OCI-LY7 (cell line): ENCODE data around the gene NPC2. TPM values are rescaled to one million over a fixed set of nuclear protein-coding genes. Genes with fewer than 3 reads are reported as not detected.

Experiments used
- BruUV-seq: library from RNA; stranded (reverse); fragments of 400-500 nt; replicated peaks from 2 replicates; lab custom pipeline; 2021; lab: Mats Ljungman, UMichigan
- CTCF ChIA-PET: fragments of 300-600 bp; sonication (Branson Sonifier 250); formaldehyde crosslinking; loops from one replicate; lab custom pipeline; 2022; ENCODE audit warnings: antibody characterized with exemption; ENCODE audit not compliant: unreplicated experiment; lab: Charles Lee
- POLR2A ChIA-PET: fragments of 300-600 bp; sonication (Branson Sonifier 250); formaldehyde crosslinking; loops from one replicate; lab custom pipeline; 2022; ENCODE audit warnings: antibody characterized with exemption; lab: Charles Lee
- DNase-seq: peaks from one replicate; pipeline ENCODE4 v3.0.0-alpha.2; 2015; ENCODE audit warnings: low spot score
- H2AFZ ChIP-seq: fragments of 200-600 bp; sonication (generic), shearing (Covaris generic); 2 replicates; pipeline ENCODE4 v1.6.1; 2014; ENCODE audit warnings: mild to moderate bottlenecking, antibody characterized with exemption, low read length, moderate library complexity
- H3K27ac ChIP-seq: fragments of 200-600 bp; sonication (generic); 2 replicates; pipeline ENCODE4 v1.5.1; 2014; ENCODE audit warnings: mixed run types, low read depth, mild to moderate bottlenecking, moderate library complexity, low read length, inconsistent platforms; ENCODE audit not compliant: poor library complexity, severe bottlenecking
- H3K36me3 ChIP-seq: fragments of 200-600 bp; sonication (generic); 2 replicates; pipeline ENCODE4 v1.6.1; 2014; ENCODE audit warnings: mild to moderate bottlenecking, antibody characterized with exemption, low read length, moderate library complexity, mixed read lengths; ENCODE audit not compliant: insufficient read depth
- H3K4me1 ChIP-seq: fragments of 200-600 bp; sonication (generic); 2 replicates; pipeline ENCODE4 v1.5.1; 2014; ENCODE audit warnings: mild to moderate bottlenecking, low read length; ENCODE audit not compliant: insufficient read depth, poor library complexity, severe bottlenecking
- H3K4me2 ChIP-seq: fragments of 200-600 bp; sonication (generic); 2 replicates; pipeline ENCODE4 v1.6.1; 2014; ENCODE audit warnings: mild to moderate bottlenecking, low read length
- H3K4me3 ChIP-seq: fragments of 200-600 bp; sonication (generic); 2 replicates; pipeline ENCODE4 v1.5.1; 2014; ENCODE audit warnings: mild to moderate bottlenecking, low read depth, low read length; ENCODE audit not compliant: poor library complexity, severe bottlenecking
- H3K79me2 ChIP-seq: fragments of 200-600 bp; sonication (generic); 2 replicates; pipeline ENCODE4 v1.6.1; 2016; ENCODE audit warnings: low read depth, mild to moderate bottlenecking, low read length, moderate library complexity, mixed read lengths; ENCODE audit not compliant: insufficient read depth
- H3K9me2 ChIP-seq: fragments of 200-600 bp; sonication (generic); 2 replicates; pipeline ENCODE4 v1.6.1; 2016; ENCODE audit warnings: mild to moderate bottlenecking, low read length, mixed read lengths; ENCODE audit not compliant: insufficient read depth
- H3K9me3 ChIP-seq: fragments of 200-600 bp; sonication (generic); 2 replicates; pipeline ENCODE4 v1.6.1; 2014; ENCODE audit warnings: mild to moderate bottlenecking, mixed run types, low read length, mixed read lengths
- H4K20me1 ChIP-seq: fragments of 200-600 bp; sonication (generic); 2 replicates; pipeline ENCODE4 v1.6.1; 2014; ENCODE audit warnings: mild to moderate bottlenecking, antibody characterized with exemption, low read length, moderate library complexity, mixed read lengths; ENCODE audit not compliant: insufficient read depth
- EZH2phosphoT487 ChIP-seq: fragments of 200-600 bp; sonication (generic); IDR thresholded peaks from 2 replicates; pipeline ENCODE4 v1.6.1; 2018; ENCODE audit warnings: low read depth, borderline replicate concordance, mild to moderate bottlenecking, mixed run types, antibody characterized with exemption, low read length, moderate library complexity, mixed read lengths
- intact Hi-C: fragments of 100-400 bp; cut with micrococcal nuclease; formaldehyde crosslinking; loops from one replicate; pipeline ENCODE4 v1.10.0; 2022; ENCODE audit not compliant: unreplicated experiment
- total RNA-seq, 2 experiments: library from RNA; depleted of rRNA in 1 of 2; stranded (reverse); fragments of >200 nt in 1 of 2; shearing (Covaris generic) in 1 of 2; gene quantifications; 2 replicates each; pipeline ENCODE4 v1.2.3, GENCODE V29; 2014 to 2022
- TF ChIP-seq, protein P1 (sequence below): fragments of 200-600 bp; sonication (generic); conservative IDR thresholded peaks from 2 replicates; pipeline ENCODE4 v1.5.1; 2014; ENCODE audit warnings: mild to moderate bottlenecking, antibody characterized with exemption, low read length, moderate library complexity, mixed read lengths

The NPC2 gene
- total RNA-seq, 2 experiments from 2014 or later, result 37.8 to 80.8 TPM

DNA sequence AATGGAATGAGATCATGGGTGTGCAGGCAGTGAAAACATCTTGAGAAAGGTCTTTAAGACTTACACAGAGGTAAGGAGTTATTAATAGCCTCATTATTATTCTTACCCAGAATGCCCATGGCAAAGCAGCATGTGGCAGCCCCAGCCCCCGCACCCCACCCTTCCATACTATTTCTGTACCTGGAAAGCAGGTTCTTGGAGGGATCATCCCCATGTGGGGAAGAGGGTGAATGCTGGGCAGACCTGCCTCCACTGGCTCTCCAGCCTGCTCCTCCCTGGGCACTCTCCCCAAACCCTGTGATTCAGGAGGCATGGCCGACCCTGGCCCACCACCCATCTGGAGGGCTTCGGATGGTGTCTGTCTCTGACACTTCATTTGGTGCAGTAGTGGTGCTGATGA, 28.3 kb downstream of the NPC2 start:
- Histone ChIP-seq H4K20me1 (no peaks in the 10 kb centered on the region), H3K4me2 (no peak overlapping the region), H3K9me3 (no peaks in the 10 kb centered on the region), H3K4me1 (no peaks in the 10 kb centered on the region), H2AFZ (no peak overlapping the region), H3K4me3 (no peak overlapping the region), H3K27ac (no peak overlapping the region), H3K36me3 (no peaks in the 10 kb centered on the region), H3K9me2 (no peaks in the 10 kb centered on the region), H3K79me2 (no peaks in the 10 kb centered on the region)
- intact Hi-C loops, result no loop called here
- CTCF ChIA-PET, result no interaction called here
- TF ChIP-seq, protein P1, sequence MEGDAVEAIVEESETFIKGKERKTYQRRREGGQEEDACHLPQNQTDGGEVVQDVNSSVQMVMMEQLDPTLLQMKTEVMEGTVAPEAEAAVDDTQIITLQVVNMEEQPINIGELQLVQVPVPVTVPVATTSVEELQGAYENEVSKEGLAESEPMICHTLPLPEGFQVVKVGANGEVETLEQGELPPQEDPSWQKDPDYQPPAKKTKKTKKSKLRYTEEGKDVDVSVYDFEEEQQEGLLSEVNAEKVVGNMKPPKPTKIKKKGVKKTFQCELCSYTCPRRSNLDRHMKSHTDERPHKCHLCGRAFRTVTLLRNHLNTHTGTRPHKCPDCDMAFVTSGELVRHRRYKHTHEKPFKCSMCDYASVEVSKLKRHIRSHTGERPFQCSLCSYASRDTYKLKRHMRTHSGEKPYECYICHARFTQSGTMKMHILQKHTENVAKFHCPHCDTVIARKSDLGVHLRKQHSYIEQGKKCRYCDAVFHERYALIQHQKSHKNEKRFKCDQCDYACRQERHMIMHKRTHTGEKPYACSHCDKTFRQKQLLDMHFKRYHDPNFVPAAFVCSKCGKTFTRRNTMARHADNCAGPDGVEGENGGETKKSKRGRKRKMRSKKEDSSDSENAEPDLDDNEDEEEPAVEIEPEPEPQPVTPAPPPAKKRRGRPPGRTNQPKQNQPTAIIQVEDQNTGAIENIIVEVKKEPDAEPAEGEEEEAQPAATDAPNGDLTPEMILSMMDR, result no peak
- TF ChIP-seq EZH2phosphoT487, result no peak
- BruUV-seq, result no TSS peak
- DNase-seq, result no peak
- POLR2A ChIA-PET, result no interaction called here

DNA sequence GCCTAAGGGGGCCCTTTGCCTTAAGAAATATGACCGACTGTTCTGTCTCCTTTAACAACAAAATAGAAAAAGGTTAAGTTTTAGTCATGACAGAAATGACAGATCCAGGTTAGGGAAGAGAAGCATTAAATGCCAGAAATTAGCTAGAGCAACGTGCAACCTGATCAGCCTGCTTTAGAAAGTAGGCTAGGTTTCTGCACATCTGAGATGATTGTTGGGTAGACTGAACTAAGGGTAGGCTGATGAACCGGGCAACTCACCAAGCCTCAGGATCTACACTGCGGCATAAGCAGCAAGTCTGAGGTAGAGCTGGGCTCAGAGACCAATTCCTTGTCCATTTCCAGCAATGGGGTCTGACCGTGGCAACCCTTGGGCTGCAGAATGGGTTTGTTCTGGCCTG, 29.4 kb downstream of the NPC2 start:
- ChIA-PET POLR2A (interaction anchor here (0.5 kb wide), 1 partner anchor 278 kb away, joined by 4 read pairs; no protein-coding TSS in a partner anchor), CTCF (no interaction called here)
- H3K4me2 ChIP-seq, result no peak overlapping the region
- H2AFZ ChIP-seq, result no peak overlapping the region
- no peak overlapping the region for H3K27ac ChIP-seq
- no TSS peak for BruUV-seq
- intact Hi-C loops, result no loop called here
- no peak for TF ChIP-seq EZH2phosphoT487
- TF ChIP-seq, protein P1, result no peak
- no peaks in the 10 kb centered on the region for H3K9me3 ChIP-seq
- H3K4me3 ChIP-seq, result no peak overlapping the region
- H3K36me3 ChIP-seq, result no peaks in the 10 kb centered on the region
- no peaks in the 10 kb centered on the region for H3K79me2 ChIP-seq
- H3K4me1 ChIP-seq, result no peaks in the 10 kb centered on the region
- no peaks in the 10 kb centered on the region for H4K20me1 ChIP-seq
- DNase-seq, result no peak
- H3K9me2 ChIP-seq, result no peaks in the 10 kb centered on the region

GRCh38 chr14:74462993-74463392, 30.1 kb downstream of the NPC2 start:
- Histone ChIP-seq H3K79me2 (no peaks in the 10 kb centered on the region), H3K9me2 (no peaks in the 10 kb centered on the region), H2AFZ (no peak overlapping the region), H4K20me1 (no peaks in the 10 kb centered on the region), H3K36me3 (no peaks in the 10 kb centered on the region), H3K9me3 (no peaks in the 10 kb centered on the region), H3K27ac (no peak overlapping the region), H3K4me3 (no peak overlapping the region), H3K4me2 (no peak overlapping the region), H3K4me1 (no peaks in the 10 kb centered on the region)
- intact Hi-C loops, result no loop called here
- no peak for DNase-seq
- ChIA-PET CTCF (no interaction called here), POLR2A (no interaction called here)
- TF ChIP-seq EZH2phosphoT487, result no peak
- TF ChIP-seq, protein P1, result no peak
- no TSS peak for BruUV-seq
